SH-SY5Y (cell line): ENCODE measurements around the gene CTNND2.

Source experiments
- GATA2 ChIP-seq: IDR thresholded peaks from 2 replicates; pipeline ENCODE4 v1.6.1; 2011; ENCODE audit warnings: mild to moderate bottlenecking, low read depth, low read length
- GATA3 ChIP-seq: IDR thresholded peaks from 2 replicates; pipeline ENCODE4 v1.6.1; 2011; ENCODE audit warnings: low read depth, mild to moderate bottlenecking, low read length, moderate library complexity

DNA sequence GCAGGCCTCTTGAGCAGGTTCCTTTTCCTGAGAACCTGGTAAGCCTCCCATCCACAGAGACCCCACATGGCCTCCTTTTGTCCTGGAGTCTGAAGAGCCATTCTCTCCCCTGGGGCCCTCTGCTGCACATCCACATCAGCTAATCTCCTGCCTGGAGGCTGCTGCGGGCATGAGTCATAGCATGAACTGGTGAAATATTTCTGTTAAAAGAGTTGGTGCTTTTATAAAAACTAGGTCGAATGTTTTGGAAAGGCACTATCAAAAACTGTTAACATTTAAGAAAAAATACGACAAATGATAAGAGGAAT is 399.4 kb downstream of the CTNND2 start:
- TF ChIP-seq GATA3 (no peak), GATA2 (no peak)
